HG02943 (cell line): Measurements from ENCODE around the gene STON2.
"Not testable (repeated sequence)": the region's sequence is repeated elsewhere in the genome, so short reads cannot be mapped to it uniquely, and the experiment has no call there.

Source experiments
- ATAC-seq: cut with Tn5 transposase; IDR thresholded peaks from one replicate; pipeline ENCODE4 v1.9.1; 2021; ENCODE audit warnings: mild to moderate bottlenecking, low read depth, moderate library complexity; ENCODE audit not compliant: unreplicated experiment

The STON2 gene

DNA sequence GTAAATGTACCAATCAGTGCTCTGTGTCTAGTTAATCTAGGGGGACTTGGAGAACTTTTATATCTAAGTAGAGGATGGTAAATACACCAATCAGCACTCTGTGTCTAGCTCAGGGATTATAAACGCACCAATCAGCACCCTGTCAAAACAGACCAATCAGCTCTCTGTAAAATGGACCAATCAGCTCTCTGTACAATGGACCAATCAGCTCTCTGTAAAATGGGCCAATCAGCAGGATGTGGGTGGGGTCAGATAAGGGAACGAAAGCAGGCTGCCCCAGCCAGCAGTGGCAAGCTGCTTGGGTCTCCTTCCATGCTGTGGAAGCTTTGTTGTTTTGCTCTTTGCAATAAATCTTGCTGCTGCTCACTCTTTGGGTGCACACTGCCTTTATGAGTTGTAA is 163.3 kb downstream of the STON2 start:
- not testable (repeated sequence) for ATAC-seq

DNA sequence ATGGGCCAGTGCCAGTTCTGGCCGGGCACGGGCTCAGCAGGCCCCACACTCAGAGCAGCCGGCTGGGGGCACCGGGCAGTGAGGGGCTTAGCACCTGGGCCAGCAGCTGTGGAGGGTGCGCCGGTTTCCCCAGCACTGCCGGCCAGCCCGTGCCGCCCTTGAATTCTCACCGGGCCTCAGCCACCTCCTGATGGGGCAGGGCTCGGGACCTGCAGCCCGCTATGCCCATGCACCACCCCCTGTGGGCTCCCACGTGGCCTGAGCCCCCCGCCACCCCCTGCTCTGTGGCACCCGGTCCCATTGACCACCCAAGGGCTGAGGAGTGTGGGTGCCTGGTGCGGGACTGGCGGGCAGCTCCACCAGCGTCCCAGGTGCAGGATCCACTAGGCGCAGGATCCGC is 164.0 kb downstream of the STON2 start:
- ATAC-seq: no peak

DNA sequence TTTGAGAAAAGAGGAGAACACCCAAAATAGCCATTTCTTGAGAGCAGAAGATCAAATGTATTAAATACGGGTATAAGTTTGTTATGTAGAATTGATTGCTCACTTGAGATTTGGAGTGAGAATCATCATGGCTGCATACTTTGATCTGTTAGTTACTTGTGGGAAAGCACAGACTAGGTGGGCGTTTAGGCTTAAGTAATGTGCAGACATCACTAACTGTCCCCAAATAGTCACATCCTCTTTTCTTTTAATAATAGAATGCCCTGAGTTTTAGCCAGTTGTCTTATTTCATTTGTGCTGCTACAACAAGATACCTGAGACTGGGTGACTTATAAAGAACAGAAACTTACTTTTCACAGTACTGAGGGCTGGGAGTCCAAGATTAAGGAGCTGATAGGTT is 165.0 kb downstream of the STON2 start:
- no peak for ATAC-seq

DNA sequence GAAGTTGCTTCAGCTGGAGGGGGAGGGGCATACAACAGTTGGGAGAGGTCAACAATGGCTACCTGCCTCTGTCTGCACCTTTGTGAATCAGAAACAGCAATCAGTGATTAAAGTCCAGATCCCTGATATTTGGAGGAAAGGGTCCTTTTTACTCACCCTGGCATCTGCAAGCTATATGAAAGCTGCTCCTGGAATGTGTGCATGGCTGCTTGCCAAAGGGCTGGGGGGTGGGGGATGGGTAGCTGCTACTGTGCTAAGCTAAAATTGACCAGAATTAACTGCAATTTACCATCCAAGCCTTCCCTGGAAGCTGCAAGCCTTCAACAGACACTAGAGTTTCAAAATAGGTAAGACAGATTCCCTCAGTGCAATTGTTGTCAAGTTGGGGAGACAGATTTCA is 165.8 kb downstream of the STON2 start:
- no peak for ATAC-seq

DNA sequence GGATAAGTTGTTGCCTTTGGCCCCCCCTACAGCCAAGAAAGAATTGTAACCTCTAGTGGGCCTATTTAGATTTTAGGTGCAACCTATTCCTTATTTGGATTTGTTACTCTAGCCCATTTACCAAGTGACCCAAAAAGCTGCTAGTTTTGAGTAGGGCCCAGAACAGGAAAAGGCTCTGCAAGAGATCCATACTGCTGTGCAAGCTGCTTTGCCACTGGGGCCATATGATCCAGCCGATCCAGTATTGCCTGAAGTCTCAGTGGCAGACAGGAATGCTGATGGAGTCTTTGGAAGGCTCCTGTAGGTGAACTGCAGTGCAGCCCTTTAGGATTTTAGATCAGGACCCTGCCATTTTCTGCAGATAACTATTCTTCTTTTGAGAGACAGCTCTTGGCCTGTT is 166.5 kb downstream of the STON2 start:
- ATAC-seq: no peak

DNA sequence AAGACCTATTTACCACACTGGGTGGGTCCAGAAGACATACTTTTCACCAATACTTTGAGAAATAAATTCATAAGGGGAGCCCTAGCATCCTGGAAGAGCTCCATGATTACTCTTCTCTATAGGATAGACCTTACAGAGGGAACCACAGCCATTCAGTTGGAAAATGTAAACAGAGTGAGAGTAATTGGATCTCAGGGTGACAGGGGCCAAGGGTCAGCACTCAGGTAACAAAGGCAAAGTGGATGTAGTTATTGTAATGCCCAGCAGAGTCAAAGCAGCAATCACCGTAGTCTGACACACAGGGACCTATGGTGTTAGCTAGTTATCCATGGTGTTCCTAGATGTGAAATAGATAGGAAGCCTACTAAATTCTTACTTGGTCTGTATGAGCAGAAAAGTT is 168.6 kb downstream of the STON2 start:
- no peak for ATAC-seq

DNA sequence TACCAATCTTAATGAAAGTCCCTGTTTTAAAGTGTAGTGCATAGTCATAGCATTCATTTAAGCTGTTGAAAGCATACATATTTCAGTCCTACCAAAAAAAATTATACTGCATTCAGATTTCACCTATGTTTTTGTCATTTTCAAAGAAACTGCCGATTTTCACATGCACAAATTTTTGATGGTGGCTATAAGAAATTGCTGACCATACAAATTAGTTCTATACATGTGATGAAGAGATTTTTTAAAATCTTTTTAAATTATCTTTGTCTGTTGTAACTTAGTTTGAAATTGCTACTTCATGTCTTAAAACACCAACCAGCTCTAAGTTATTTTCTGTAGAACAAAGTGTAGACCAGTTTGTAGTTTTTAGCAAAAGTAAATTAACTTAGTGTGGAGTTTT is 175.9 kb downstream of the STON2 start:
- ATAC-seq: no peak

DNA sequence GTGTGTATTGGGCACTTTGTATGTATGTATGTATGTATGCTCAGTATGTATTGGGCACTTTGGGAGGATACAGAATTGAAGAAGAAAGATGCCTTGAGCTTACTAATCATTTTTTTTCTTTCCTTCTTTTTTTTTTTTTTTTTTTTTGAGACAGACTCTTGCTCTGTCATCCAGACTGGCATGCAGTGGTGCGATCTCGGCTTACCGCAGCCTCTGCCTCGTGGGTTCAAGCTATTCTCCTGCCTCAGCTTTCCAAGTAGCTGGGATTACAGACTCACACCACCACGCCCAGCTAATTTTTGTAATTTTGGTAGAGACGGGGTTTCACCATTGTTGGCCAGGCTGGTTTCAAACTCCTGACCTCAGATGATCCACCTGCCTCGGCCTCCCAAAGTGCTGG is 176.3 kb downstream of the STON2 start:
- not testable (repeated sequence) for ATAC-seq

DNA sequence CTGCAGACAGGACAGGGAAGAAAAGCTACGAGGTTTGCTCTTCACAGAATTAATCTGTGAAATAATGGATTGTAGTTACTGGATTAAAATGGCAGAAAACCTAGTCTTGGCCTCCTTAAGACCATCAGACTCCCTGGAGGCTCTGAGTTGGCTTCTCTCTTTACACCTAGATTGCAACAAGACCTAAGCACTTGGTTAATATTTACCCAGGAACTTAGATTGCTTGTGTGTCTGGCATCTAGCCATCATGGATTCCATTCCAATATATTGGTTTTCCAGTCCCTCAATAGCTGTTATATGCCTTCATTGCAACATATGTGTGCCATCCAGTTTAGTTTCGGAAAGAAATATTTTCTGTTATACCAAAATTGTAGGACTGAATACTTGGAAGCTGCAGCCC is 177.4 kb downstream of the STON2 start:
- no peak for ATAC-seq

DNA sequence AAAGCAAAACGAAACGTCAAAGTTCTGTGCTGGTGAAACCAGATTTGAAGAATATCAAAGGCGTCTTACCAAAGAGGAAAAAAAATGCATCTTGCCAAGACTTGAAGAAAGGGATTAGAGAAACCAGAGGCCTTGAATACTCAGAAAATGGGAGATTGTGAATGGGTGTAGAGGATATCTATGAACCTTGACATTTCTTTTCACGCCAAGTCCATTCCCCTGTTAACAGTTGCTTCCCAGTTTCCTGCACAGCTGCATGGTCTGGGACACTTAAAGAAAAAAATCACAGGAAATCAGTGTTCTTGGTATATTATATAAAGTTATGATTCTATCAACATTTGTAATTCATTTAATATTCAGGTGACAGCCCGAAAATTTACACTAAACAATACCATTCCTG is 178.0 kb downstream of the STON2 start:
- ATAC-seq: no peak

DNA sequence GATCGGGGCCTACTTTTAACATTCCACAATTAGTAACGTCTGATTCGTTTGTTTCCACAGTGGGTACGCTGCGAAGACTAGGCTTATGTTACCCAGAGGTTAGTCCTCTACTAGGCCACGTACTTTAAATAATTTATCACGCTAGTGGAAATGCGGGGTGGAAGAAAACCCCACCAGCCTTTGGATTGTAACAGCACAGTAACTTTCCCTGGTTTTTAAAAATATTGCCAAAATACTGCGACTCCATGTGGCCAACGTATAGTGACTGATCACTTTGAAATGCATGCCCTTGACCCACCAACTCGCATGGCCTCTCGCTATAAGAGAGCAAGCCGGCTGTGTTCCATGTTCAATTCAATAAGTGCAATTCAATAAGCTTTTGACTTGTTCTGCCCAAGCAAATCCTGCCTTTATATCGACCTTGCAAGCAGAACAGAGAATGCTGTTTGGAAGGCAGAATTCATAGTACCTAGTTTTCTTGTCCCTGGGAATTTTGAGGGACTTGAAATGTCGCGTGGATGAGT is 178.5 kb downstream of the STON2 start:
- no peak for ATAC-seq

DNA sequence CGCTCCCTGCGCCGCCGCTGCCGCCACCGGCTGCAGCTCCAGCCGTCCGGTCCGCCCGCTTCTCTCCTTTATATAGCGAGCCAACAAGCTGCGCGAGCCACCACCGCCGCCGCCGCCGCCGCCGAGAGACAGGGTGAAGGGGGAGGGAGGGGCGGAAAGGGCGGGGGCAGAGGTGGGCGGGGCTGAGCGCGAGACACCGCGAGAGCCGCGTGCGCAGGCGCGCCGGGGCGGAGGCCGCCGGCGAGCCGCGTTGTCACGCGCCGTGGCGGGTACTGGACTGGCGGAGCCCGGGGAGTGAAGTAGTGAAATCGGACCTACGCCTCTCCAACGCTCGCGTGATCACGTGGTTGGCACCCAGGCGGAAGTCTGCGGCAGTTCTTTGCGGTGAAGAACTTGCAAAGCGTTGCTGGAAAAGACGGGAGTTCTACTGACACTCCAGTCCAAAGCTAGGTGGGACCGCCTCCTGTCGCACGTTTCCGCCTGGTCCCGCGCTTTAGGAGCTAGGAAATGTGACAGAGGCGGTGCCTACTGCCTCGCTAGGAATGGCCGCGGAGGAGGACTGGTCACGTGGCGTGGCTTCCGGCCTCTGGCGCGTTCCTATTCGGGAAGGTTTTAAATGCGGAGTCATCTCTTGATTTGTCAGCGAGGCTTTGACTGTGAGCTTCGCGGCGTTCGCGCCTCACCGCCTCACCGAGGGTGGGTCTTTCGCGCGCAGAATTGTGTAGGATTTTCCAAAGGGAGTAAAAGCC is 179.1 kb downstream of the STON2 start, which contains the start of gene GTF2A1:
TSS of gene GTF2A1 (minus strand) at position 130 of the 749 bp plus-strand sequence. CDS start 441 bp downstream, outside the sequence.
- ATAC-seq: peak; percentile 71

DNA sequence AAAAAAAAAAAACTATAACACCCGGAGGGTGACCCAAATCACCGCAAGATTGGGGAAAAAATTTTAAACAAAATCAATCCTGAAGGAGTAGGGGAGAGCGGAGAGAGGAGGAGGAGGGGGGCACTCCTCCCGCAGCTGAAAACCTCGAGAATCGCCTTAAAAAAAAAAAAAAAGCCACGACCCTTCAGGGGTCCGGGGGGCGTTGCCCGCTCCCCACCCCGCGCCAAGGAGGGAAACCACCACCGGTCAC is 179.6 kb downstream of the STON2 start:
- no peak for ATAC-seq

DNA sequence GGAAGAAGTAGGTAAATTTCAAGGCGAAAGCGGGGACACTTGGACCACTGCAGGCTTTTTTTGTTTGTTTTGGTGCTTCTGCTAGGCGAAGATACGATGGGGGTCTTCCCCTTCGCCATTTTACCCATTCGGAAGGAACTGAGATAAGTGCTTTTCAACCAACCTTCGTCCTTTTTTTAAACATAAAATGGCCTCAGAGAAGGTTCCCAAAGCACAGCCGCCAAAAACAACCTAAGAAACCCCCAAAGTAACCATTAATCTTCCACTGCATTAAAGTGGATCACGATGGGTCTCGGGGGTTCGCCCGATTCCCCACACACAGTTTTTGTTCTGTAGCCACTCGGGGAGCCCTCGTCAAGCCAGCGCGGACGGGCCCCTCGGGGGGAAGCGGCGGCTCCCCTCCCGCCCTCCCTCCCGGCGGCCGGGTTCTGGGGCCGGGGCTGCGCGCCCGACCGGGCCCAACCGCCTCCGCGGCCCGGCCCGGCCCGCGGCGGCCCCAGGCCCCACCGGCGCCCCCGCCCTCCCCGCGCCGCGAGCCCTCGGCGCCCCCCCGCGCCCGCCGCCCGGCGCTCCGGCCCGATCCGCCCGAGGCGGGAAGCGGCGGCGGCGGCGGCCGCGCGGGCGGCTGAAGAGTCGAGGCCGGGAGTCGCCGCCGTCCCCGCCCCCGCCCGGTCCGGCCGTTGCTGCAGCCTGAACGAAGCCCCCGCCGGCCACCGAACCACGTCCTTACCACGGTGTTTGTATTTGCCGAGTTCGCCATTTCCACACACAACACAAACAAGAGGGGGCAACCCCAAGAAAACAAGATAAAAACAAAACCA is 180.2 kb downstream of the STON2 start:
- no peak for ATAC-seq

DNA sequence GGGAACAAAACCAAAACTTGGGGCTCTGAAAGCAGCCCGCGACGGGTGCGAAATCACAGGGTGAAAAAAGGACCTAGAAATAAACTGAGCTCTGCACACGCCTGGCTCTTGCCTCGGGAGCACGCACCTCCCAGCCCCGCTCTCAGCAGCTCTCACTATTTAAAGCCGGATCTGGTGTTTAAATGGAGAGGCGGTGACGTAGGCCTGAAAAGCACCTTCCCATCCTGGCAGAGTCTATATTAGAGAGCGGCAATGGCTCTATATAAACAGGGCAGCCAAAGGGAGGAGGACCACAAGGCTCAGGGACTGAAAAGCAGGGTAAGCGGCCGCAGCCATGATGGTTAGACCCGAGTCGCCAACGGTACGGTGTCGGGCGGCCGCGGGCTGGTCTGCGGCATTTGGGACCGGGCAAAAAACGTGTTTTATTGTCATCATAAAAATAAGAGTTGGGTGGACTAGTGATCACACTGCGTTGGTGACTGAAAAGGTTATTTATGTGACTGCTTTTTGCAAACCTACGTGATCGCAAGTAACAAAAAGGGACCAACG is 180.8 kb downstream of the STON2 start:
- peak; percentile 57 for ATAC-seq

DNA sequence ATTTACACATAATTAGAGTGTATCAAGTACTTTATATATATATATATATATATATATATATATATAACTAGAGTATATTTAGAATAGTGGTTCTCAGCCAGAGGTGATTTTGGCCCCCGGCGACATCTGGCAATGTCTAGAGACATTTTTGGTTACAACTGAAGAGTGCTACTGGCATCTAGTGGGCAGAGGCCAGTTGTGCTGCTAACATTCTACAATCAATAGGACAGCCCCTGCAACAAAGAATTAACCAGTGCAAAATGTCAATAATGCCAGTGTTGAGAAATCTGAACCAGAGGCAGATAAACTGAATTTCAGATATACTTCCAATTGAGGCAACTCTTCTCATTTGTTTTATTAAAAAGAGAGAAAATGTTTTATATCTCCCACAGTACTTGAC is 188.3 kb downstream of the STON2 start:
- peak; percentile 66 for ATAC-seq
